Neural cell (in vitro differentiated cells): ENCODE results near the gene XIRP1. TPM values are rescaled to one million over a fixed set of nuclear protein-coding genes. Genes with fewer than 3 reads are reported as not detected.
"Not testable (repeated sequence)": the region's sequence is repeated elsewhere in the genome, so short reads cannot be mapped to it uniquely, and the experiment has no call there.

Experiments
- H2AFZ ChIP-seq: fragments of 200-600, 300-800 bp; sonication (generic), shearing (Covaris generic); 2 replicates; pipeline ENCODE4 v1.6.0; 2014; ENCODE audit warnings: low read depth, mild to moderate bottlenecking, antibody characterized with exemption, low read length, moderate library complexity
- H3F3A ChIP-seq: fragments of 200-600 bp; shearing (Covaris generic); 2 replicates; pipeline ENCODE4 v1.6.1; 2016; ENCODE audit warnings: mild to moderate bottlenecking, moderate library complexity, mixed read lengths, antibody characterized with exemption, low read length; ENCODE audit not compliant: insufficient read depth, poor library complexity, severe bottlenecking
- H3K27ac ChIP-seq: fragments of 200-600, 300-800 bp; sonication (generic), shearing (Covaris generic); 2 replicates; pipeline ENCODE4 v1.5.1; 2014; ENCODE audit warnings: mild to moderate bottlenecking, low read length, moderate library complexity
- H3K27me3 ChIP-seq: fragments of 300-800, 200-600 bp; sonication (generic), shearing (Covaris generic); 2 replicates; pipeline ENCODE4 v1.6.0; 2014; ENCODE audit warnings: mild to moderate bottlenecking, low read depth, low read length, moderate library complexity; ENCODE audit not compliant: insufficient read depth
- H3K36me3 ChIP-seq: fragments of 300-800, 200-600 bp; sonication (generic), shearing (Covaris generic); 2 replicates; pipeline ENCODE4 v1.5.1; 2014; ENCODE audit warnings: mild to moderate bottlenecking, antibody characterized with exemption, low read length, moderate library complexity; ENCODE audit not compliant: insufficient read depth
- H3K4me2 ChIP-seq: fragments of 300-800, 200-600 bp; sonication (generic), shearing (Covaris generic); 2 replicates; pipeline ENCODE4 v1.6.0; 2014; ENCODE audit warnings: mild to moderate bottlenecking, low read length
- H3K4me3 ChIP-seq: fragments of 300-800, 200-600 bp; sonication (generic), shearing (Covaris generic); 2 replicates; pipeline ENCODE4 v1.5.1; 2014; ENCODE audit warnings: mild to moderate bottlenecking, low read length, moderate library complexity
- H3K79me2 ChIP-seq: fragments of 200-600 bp; shearing (Covaris generic); replicated peaks from 2 replicates; pipeline ENCODE4 v1.6.0; 2014; ENCODE audit warnings: mild to moderate bottlenecking, low read length, moderate library complexity; ENCODE audit not compliant: insufficient read depth
- H3K9ac ChIP-seq: fragments of 300-800, 200-600 bp; sonication (generic), shearing (Covaris generic); 2 replicates; pipeline ENCODE4 v1.6.1; 2016; ENCODE audit warnings: mild to moderate bottlenecking, low read length, mixed read lengths
- H3K9me2 ChIP-seq: fragments of 200-600 bp; shearing (Covaris generic); 2 replicates; pipeline ENCODE4 v1.6.1; 2016; ENCODE audit warnings: mild to moderate bottlenecking, low read length, mixed read lengths; ENCODE audit not compliant: insufficient read depth
- H3K9me3 ChIP-seq: fragments of 200-600, 300-800 bp; sonication (generic), shearing (Covaris generic); 2 replicates; pipeline ENCODE4 v1.6.1; 2016; ENCODE audit warnings: mild to moderate bottlenecking, mixed run types, low read length, moderate library complexity, mixed read lengths
- H4K20me1 ChIP-seq: fragments of 200-600 bp; shearing (Covaris generic); 2 replicates; pipeline ENCODE4 v1.6.1; 2016; ENCODE audit warnings: mild to moderate bottlenecking, mixed run types; ENCODE audit not compliant: insufficient read depth
- CTCF ChIP-seq: fragments of 450-650 bp; IDR thresholded peaks from 2 replicates; pipeline ENCODE4 v1.5.1; 2014; ENCODE audit warnings: antibody characterized with exemption, mild to moderate bottlenecking, moderate library complexity; ENCODE audit not compliant: poor library complexity, severe bottlenecking
- MXI1 ChIP-seq: fragments of 450-650 bp; conservative IDR thresholded peaks from 2 replicates; pipeline ENCODE4 v1.6.1; 2014; ENCODE audit warnings: antibody characterized with exemption, mild to moderate bottlenecking; ENCODE audit not compliant: poor library complexity, severe bottlenecking
- POLR2AphosphoS5 ChIP-seq: IDR thresholded peaks from 2 replicates; pipeline ENCODE4 v1.6.1; 2012
- RAD21 ChIP-seq: fragments of 450-650 bp; conservative IDR thresholded peaks from 2 replicates; pipeline ENCODE4 v1.6.1; 2014; ENCODE audit warnings: antibody characterized with exemption, mild to moderate bottlenecking, moderate library complexity
- REST ChIP-seq: IDR thresholded peaks from 2 replicates; pipeline ENCODE4 v1.6.1; 2012; ENCODE audit warnings: borderline replicate concordance
- TAF1 ChIP-seq: IDR thresholded peaks from 2 replicates; pipeline ENCODE4 v1.6.1; 2012; ENCODE audit warnings: low read depth
- polyA plus RNA-seq: library from polyadenylated mRNA; depleted of rRNA; stranded (reverse); fragments of >200 nt; gene quantifications from 2 replicates; pipeline ENCODE4 v1.2.3, GENCODE V29; 2014

XIRP1 gene
- polyA plus RNA-seq, 1 donor from 2014 or later = not detected

DNA sequence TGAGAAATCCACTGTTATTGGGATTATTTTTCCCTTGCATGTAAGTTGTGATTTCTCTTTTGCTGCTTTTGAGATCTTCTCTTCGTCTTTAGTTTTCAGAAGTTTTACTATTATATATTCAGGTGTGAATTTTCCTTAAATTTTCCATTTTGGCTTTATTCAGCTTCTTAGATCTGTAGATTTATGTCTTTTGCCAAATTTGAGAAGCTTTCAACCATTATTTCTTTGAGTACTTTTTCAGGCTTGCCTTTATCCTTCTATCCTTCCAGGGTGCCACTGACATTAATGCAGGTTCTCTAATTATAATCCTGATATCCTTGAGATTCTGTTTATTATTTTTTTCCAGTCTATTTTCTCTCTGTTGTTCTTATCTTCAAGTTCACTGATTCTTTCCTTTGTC, 38.1 kb upstream of the XIRP1 start:
- TF ChIP-seq POLR2AphosphoS5 (no peak), CTCF (no peak), RAD21 (no peak)
- Histone ChIP-seq H3K27ac (no peak overlapping the region), H3K4me2 (no peak overlapping the region), H4K20me1 (no peaks in the 10 kb centered on the region), H2AFZ (no peak overlapping the region), H3K36me3 (no peaks in the 10 kb centered on the region), H3K79me2 (no peaks in the 10 kb centered on the region), H3F3A (no peaks in the 10 kb centered on the region), H3K9ac (no peak overlapping the region), H3K4me3 (no peak overlapping the region), H3K27me3 (no peaks in the 10 kb centered on the region), H3K9me3 (no peaks in the 10 kb centered on the region), H3K9me2 (no peaks in the 10 kb centered on the region)

DNA sequence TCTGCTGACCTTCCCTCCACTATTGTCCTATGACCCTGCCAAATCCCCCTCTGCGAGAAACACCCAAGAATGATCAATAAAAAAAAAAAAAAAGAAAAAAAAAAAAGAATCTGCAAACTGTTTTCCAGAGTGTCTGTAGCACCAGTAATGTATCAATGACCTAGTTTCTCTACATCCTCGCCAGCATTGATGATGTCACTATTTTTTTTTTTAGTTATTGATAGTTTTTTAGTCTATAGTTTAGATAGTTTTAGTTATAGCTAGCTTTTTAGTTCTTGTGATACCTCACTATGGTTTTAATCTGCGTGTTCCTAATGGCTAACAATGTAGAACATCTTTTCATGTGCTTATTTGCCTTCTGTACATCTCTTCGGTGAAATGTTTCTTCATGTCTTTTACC, 36.1 kb upstream of the XIRP1 start:
- H3K9me2 ChIP-seq = no peaks in the 10 kb centered on the region
- H3K27me3 ChIP-seq = no peaks in the 10 kb centered on the region
- TF ChIP-seq REST (no peak), TAF1 (no peak), RAD21 (no peak), MXI1 (no peak)
- no peak overlapping the region for H2AFZ ChIP-seq
- no peak overlapping the region for H3K4me2 ChIP-seq
- H3K79me2 ChIP-seq = no peaks in the 10 kb centered on the region
- no peaks in the 10 kb centered on the region for H3F3A ChIP-seq
- H3K9me3 ChIP-seq = no peaks in the 10 kb centered on the region
- no peak overlapping the region for H3K27ac ChIP-seq
- H3K9ac ChIP-seq = no peak overlapping the region
- no peak overlapping the region for H3K4me3 ChIP-seq
- no peaks in the 10 kb centered on the region for H3K36me3 ChIP-seq
- no peaks in the 10 kb centered on the region for H4K20me1 ChIP-seq

- not testable (repeated sequence) for H4K20me1 ChIP-seq, H3K9me2 ChIP-seq, H3K36me3 ChIP-seq, H3K9me3 ChIP-seq, H3K4me3 ChIP-seq, H3K27ac ChIP-seq, H3K4me2 ChIP-seq, H3K79me2 ChIP-seq, H3K27me3 ChIP-seq, H2AFZ ChIP-seq, H3F3A ChIP-seq, H3K9ac ChIP-seq
These were observed 35.2 kb upstream of the XIRP1 start for GRCh38 chr3:39227596-39227995.
